ENCODE results near the gene PBX2.
"Not testable (repeated sequence)": the region's sequence is repeated elsewhere in the genome, so short reads cannot be mapped to it uniquely, and the experiment has no call there.

PBX2 gene

GRCh38 chr6:32202186-32202585 is 12.2 kb upstream of the PBX2 start:
- DNase-seq (ENCODE audit: low read depth, low spot score), result no peak

- no peak for DNase-seq (ENCODE audit: low read depth, low spot score)
These were observed 10.9 kb upstream of the PBX2 start for GRCh38 chr6:32200711-32201475.

GRCh38 chr6:32198866-32199265 is 8.9 kb upstream of the PBX2 start:
- no peak for DNase-seq (ENCODE audit: low read depth, low spot score)

- DNase-seq (ENCODE audit: low read depth, low spot score), result no peak
These were observed 8.3 kb upstream of the PBX2 start for GRCh38 chr6:32198345-32198696.

GRCh38 chr6:32196682-32197616 is 6.9 kb upstream of the PBX2 start:
- no peak for DNase-seq (ENCODE audit: low read depth, low spot score)

- DNase-seq (ENCODE audit: low read depth, low spot score), result no peak
These were observed 6.1 kb upstream of the PBX2 start for GRCh38 chr6:32195902-32196681.

- peak; percentile 100 for DNase-seq (ENCODE audit: low read depth, low spot score)
These were observed 5.6 kb upstream of the PBX2 start for GRCh38 chr6:32195652-32195901.

- no peak for DNase-seq (ENCODE audit: low read depth, low spot score)
These were observed 5.0 kb upstream of the PBX2 start for GRCh38 chr6:32194825-32195651.

GRCh38 chr6:32194388-32194787 is 4.4 kb upstream of the PBX2 start:
- no peak for DNase-seq (ENCODE audit: low read depth, low spot score)

GRCh38 chr6:32193096-32193495 is 3.1 kb upstream of the PBX2 start:
- DNase-seq (ENCODE audit: low read depth, low spot score), result not testable (repeated sequence)

GRCh38 chr6:32192608-32193039 is 2.6 kb upstream of the PBX2 start, which contains the start of gene GPSM3:
GPSM3 (minus strand) TSS chr6:32192643; CDS start chr6:32192513, 130 bp downstream.
- DNase-seq (ENCODE audit: low read depth, low spot score), result no peak

GRCh38 chr6:32191696-32192607 is 1.9 kb upstream of the PBX2 start:
- no peak for DNase-seq (ENCODE audit: low read depth, low spot score)

GRCh38 chr6:32190911-32191677 is 1.1 kb upstream of the PBX2 start:
- no peak for DNase-seq (ENCODE audit: low read depth, low spot score)

GRCh38 chr6:32189742-32190053 is 304 bp downstream of the PBX2 start:
- no peak for DNase-seq (ENCODE audit: low read depth, low spot score)

GRCh38 chr6:32189069-32189741 is 797 bp downstream of the PBX2 start:
- DNase-seq (ENCODE audit: low read depth, low spot score), result no peak

GRCh38 chr6:32188381-32189068 is 1.5 kb downstream of the PBX2 start:
- no peak for DNase-seq (ENCODE audit: low read depth, low spot score)

- DNase-seq (ENCODE audit: low read depth, low spot score), result not testable (repeated sequence)
These were observed 2.1 kb downstream of the PBX2 start for GRCh38 chr6:32187725-32188380.

Measured in activated naive CD8-positive, alpha-beta T cell treated with anti-CD3 and anti-CD28 coated beads, Interleukin-2, amount 50 U/mL, for 16 hours (primary cell).